MM.1S (cell line): ENCODE data around the gene RCAN1.
"Not testable (repeated sequence)": the region's sequence is repeated elsewhere in the genome, so short reads cannot be mapped to it uniquely, and the experiment has no call there.

ENCODE experiments used
- DNase-seq: peaks from one replicate; pipeline ENCODE4 v3.0.0-alpha.2; 2015
- H2AFZ ChIP-seq: fragments of 300-600 bp; sonication (generic); 2 replicates; pipeline ENCODE4 v1.6.0; 2016; ENCODE audit warnings: antibody characterized with exemption, low read length
- H3F3A ChIP-seq: fragments of 300-600 bp; sonication (generic); 2 replicates; pipeline ENCODE4 v1.6.1; 2016; ENCODE audit warnings: mild to moderate bottlenecking, antibody characterized with exemption, low read length, moderate library complexity, mixed read lengths; ENCODE audit not compliant: insufficient read depth
- H3K27ac ChIP-seq: fragments of 300-600 bp; sonication (generic); 2 replicates; pipeline ENCODE4 v1.5.1; 2016; ENCODE audit warnings: mild to moderate bottlenecking, low read length
- H3K27me3 ChIP-seq: fragments of 300-600 bp; sonication (generic); replicated peaks from 2 replicates; pipeline ENCODE4 v1.6.0; 2016; ENCODE audit warnings: low read length; ENCODE audit not compliant: insufficient read depth
- H3K36me3 ChIP-seq: fragments of 300-600 bp; sonication (generic); replicated peaks from 2 replicates; pipeline ENCODE4 v1.6.1; 2016; ENCODE audit warnings: mild to moderate bottlenecking, low read length, mixed read lengths; ENCODE audit not compliant: insufficient read depth
- H3K4me1 ChIP-seq: fragments of 300-600 bp; sonication (generic); 2 replicates; pipeline ENCODE4 v1.6.1; 2016; ENCODE audit warnings: low read length, mixed read lengths
- H3K4me2 ChIP-seq: fragments of 300-600 bp; sonication (generic); 2 replicates; pipeline ENCODE4 v1.6.0; 2016; ENCODE audit warnings: low read depth, low read length
- H3K4me3 ChIP-seq: fragments of 300-600 bp; sonication (generic); 2 replicates; pipeline ENCODE4 v1.5.1; 2016; ENCODE audit warnings: low read length, mixed read lengths
- H3K79me2 ChIP-seq: fragments of 300-600 bp; sonication (generic); 2 replicates; pipeline ENCODE4 v1.6.1; 2016; ENCODE audit warnings: mixed run types, low read length, mixed read lengths
- H3K9ac ChIP-seq: fragments of 300-600 bp; sonication (generic); 2 replicates; pipeline ENCODE4 v1.6.1; 2016; ENCODE audit warnings: low read length, mixed read lengths
- H3K9me2 ChIP-seq: fragments of 300-600 bp; sonication (generic); replicated peaks from 2 replicates; pipeline ENCODE4 v1.6.1; 2016; ENCODE audit warnings: mild to moderate bottlenecking, low read length, mixed read lengths; ENCODE audit not compliant: insufficient read depth
- H3K9me3 ChIP-seq: fragments of 300-600 bp; sonication (generic); replicated peaks from 2 replicates; pipeline ENCODE4 v1.6.1; 2016; ENCODE audit warnings: mild to moderate bottlenecking, low read length, mixed read lengths; ENCODE audit not compliant: insufficient read depth
- H4K20me1 ChIP-seq: fragments of 300-600 bp; sonication (generic); 2 replicates; pipeline ENCODE4 v1.6.1; 2016; ENCODE audit warnings: mild to moderate bottlenecking, low read length, moderate library complexity, mixed read lengths; ENCODE audit not compliant: insufficient read depth
- EZH2 ChIP-seq: fragments of 300-600 bp; sonication (generic); optimal IDR thresholded peaks from 2 replicates; pipeline ENCODE3; 2017; ENCODE audit warnings: low read depth, mild to moderate bottlenecking, antibody characterized with exemption, low read length, mixed read lengths
- EZH2phosphoT487 ChIP-seq: fragments of 300-600 bp; sonication (generic); IDR thresholded peaks from 2 replicates; pipeline ENCODE4 v1.6.1; 2018; ENCODE audit warnings: antibody characterized with exemption, low read length
- TF ChIP-seq, protein P1 (sequence below): fragments of 300-600 bp; sonication (generic); IDR thresholded peaks from 2 replicates; pipeline ENCODE4 v1.5.1; 2016; ENCODE audit warnings: antibody characterized with exemption, low read length, mixed read lengths

The RCAN1 gene

DNA sequence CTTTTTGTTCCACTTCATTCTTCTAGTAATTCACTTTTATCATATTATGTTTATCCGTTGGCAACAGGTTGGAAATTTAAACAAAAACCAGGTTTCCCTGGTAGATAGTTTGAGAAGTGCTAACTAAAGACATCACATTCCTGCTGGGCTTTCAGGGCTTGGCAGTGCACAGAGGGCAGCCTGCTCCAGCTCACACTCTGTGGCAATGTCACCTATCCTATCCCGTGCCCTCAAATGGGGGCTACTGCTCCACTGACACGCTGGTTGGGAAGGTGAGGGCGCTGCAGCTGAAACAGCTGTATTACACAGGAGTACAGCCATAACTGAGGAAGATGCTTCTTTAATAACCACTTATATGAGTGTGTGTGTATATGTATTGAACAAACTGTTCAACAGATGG, 49.7 kb downstream of the RCAN1 start:
- H3K4me2 ChIP-seq = no peak overlapping the region
- H3K9me3 ChIP-seq = no peaks in the 10 kb centered on the region
- no peaks in the 10 kb centered on the region for H3K4me1 ChIP-seq
- no peak for DNase-seq
- H3K9ac ChIP-seq = no peak overlapping the region
- no peaks in the 10 kb centered on the region for H3K79me2 ChIP-seq
- no peak overlapping the region for H3K27ac ChIP-seq
- H3K36me3 ChIP-seq = no peaks in the 10 kb centered on the region
- H3K27me3 ChIP-seq = no peaks in the 10 kb centered on the region
- H2AFZ ChIP-seq = no peak overlapping the region
- H3K4me3 ChIP-seq = no peak overlapping the region
- TF ChIP-seq EZH2phosphoT487 (no peak), EZH2 (no peak)
- TF ChIP-seq, protein P1, sequence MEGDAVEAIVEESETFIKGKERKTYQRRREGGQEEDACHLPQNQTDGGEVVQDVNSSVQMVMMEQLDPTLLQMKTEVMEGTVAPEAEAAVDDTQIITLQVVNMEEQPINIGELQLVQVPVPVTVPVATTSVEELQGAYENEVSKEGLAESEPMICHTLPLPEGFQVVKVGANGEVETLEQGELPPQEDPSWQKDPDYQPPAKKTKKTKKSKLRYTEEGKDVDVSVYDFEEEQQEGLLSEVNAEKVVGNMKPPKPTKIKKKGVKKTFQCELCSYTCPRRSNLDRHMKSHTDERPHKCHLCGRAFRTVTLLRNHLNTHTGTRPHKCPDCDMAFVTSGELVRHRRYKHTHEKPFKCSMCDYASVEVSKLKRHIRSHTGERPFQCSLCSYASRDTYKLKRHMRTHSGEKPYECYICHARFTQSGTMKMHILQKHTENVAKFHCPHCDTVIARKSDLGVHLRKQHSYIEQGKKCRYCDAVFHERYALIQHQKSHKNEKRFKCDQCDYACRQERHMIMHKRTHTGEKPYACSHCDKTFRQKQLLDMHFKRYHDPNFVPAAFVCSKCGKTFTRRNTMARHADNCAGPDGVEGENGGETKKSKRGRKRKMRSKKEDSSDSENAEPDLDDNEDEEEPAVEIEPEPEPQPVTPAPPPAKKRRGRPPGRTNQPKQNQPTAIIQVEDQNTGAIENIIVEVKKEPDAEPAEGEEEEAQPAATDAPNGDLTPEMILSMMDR = no peak
- H3K9me2 ChIP-seq = no peaks in the 10 kb centered on the region
- no peaks in the 10 kb centered on the region for H4K20me1 ChIP-seq
- no peaks in the 10 kb centered on the region for H3F3A ChIP-seq

DNA sequence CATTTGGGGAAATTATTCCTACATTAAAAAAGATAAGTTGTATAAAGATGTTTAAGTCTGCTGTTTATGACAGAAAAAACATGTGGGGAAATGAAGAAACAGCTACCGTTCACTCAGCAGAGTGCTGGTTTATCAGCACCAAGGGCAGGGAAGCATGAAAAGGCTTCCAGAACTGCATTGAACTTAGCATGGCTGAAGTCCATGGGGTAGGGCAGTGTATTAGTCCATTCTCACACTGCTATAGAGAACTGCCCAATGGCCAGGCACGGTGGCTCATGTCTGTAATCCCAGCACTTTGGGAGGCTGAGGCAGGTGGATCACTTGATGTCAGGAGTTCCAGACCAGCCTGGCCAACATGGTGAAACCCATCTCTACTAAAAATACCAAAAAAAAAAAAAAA, 51.5 kb downstream of the RCAN1 start:
- not testable (repeated sequence) for H3K27me3 ChIP-seq, H3K9me3 ChIP-seq, H4K20me1 ChIP-seq, H3F3A ChIP-seq, H3K36me3 ChIP-seq, DNase-seq, H2AFZ ChIP-seq, H3K79me2 ChIP-seq, H3K4me2 ChIP-seq, H3K9me2 ChIP-seq, H3K4me3 ChIP-seq, H3K9ac ChIP-seq, H3K4me1 ChIP-seq, H3K27ac ChIP-seq

- no peaks in the 10 kb centered on the region for H3K9me3 ChIP-seq
- no peak for DNase-seq
These were observed 53.1 kb downstream of the RCAN1 start for GRCh38 chr21:34561806-34562205.

GRCh38 chr21:34560609-34561008, 54.3 kb downstream of the RCAN1 start:
- no peak for DNase-seq
- no peaks in the 10 kb centered on the region for H4K20me1 ChIP-seq

More at GRCh38 chr21:34561806-34562205, 53.1 kb downstream of the RCAN1 start:
- no peak overlapping the region for H3K9ac ChIP-seq
- H3F3A ChIP-seq = no peaks in the 10 kb centered on the region
- no peak overlapping the region for H2AFZ ChIP-seq
- no peaks in the 10 kb centered on the region for H3K79me2 ChIP-seq
- no peaks in the 10 kb centered on the region for H3K36me3 ChIP-seq
- TF ChIP-seq EZH2 = no peak
- no peak for TF ChIP-seq EZH2phosphoT487
- H3K4me3 ChIP-seq = no peak overlapping the region
- H3K4me1 ChIP-seq = no peaks in the 10 kb centered on the region
- no peak overlapping the region for H3K27ac ChIP-seq
- H3K9me2 ChIP-seq = no peaks in the 10 kb centered on the region
- H3K27me3 ChIP-seq = no peaks in the 10 kb centered on the region
- H3K4me2 ChIP-seq = no peak overlapping the region
- no peaks in the 10 kb centered on the region for H4K20me1 ChIP-seq

More at GRCh38 chr21:34560609-34561008, 54.3 kb downstream of the RCAN1 start:
- no peaks in the 10 kb centered on the region for H3K9me3 ChIP-seq
- no peak overlapping the region for H2AFZ ChIP-seq
- H3K27me3 ChIP-seq = no peaks in the 10 kb centered on the region
- no peaks in the 10 kb centered on the region for H3K79me2 ChIP-seq
- H3K36me3 ChIP-seq = no peaks in the 10 kb centered on the region
- no peak overlapping the region for H3K27ac ChIP-seq
- no peak overlapping the region for H3K4me3 ChIP-seq
- no peaks in the 10 kb centered on the region for H3K9me2 ChIP-seq
- no peak for TF ChIP-seq EZH2phosphoT487
- TF ChIP-seq EZH2 = no peak
- TF ChIP-seq, protein P1 = no peak
- no peak overlapping the region for H3K9ac ChIP-seq
- no peaks in the 10 kb centered on the region for H3K4me1 ChIP-seq
- H3K4me2 ChIP-seq = no peak overlapping the region
- no peaks in the 10 kb centered on the region for H3F3A ChIP-seq
